ENCODE measurements around the gene TMEM123. TPM values are rescaled to one million over a fixed set of nuclear protein-coding genes. Genes with fewer than 3 reads are reported as not detected.

TMEM123 gene
- total and polyA plus RNA-seq, 2 of the 8 experiments (the other 6 are each of a cell fraction or from before 2014, with no cell fraction given): 75.5 to 80.1 TPM

- DNase-seq (ENCODE audit: low read depth in 1 of 2, low spot score in 2 of 2): no peak
- Histone ChIP-seq H2BK5ac (ENCODE audit: low read depth, low read length) (no peak overlapping the region), H2BK12ac (ENCODE audit: low read depth, low read length) (no peak overlapping the region), H2AFZ (ENCODE audit: low read length) (no peak overlapping the region), H3K18ac (ENCODE audit: extremely low read depth, low read length) (no peak overlapping the region), H3K9ac (replicated peaks in 1 of 4; ENCODE audit: extremely low read depth in 1 of 4, low read depth in 3 of 4, low read length in 3 of 4) (no peak overlapping the region), H3K14ac (ENCODE audit: insufficient read length) (no peak overlapping the region), H3K27ac (ENCODE audit: low read depth, low read length) (no peak overlapping the region), H3K9me3 (ENCODE audit: insufficient read depth in 2 of 2, low read depth in 1 of 2, low read length in 1 of 2) (no peaks in the 10 kb centered on the region), H3K23me2 (ENCODE audit: low read depth, low read length) (no peaks in the 10 kb centered on the region), H3K4ac (replicated peaks; ENCODE audit: insufficient read length, low read depth, low read length) (no peak overlapping the region), H3K4me3 (ENCODE audit: extremely low read depth in 1 of 4, insufficient read depth in 2 of 4, low read depth in 3 of 4, low read length in 4 of 4) (no peak overlapping the region), H3K4me2 (ENCODE audit: insufficient read depth in 1 of 2, low read depth in 2 of 2, low read length in 2 of 2) (no peak overlapping the region), H3K79me2 (ENCODE audit: control insufficient read depth in 1 of 2, insufficient read depth in 2 of 2, low read length in 2 of 2) (peaks cover 0 to 52% of the 10 kb centered on the region in 2 experiments; a peak in 3 of 4 replicates), H3K27me3 (replicated peaks in 1 of 4; ENCODE audit: control insufficient read depth in 3 of 4, extremely low read depth in 1 of 4, insufficient read depth in 3 of 4, low read length in 3 of 4) (no peaks in the 10 kb centered on the region), H4K8ac (ENCODE audit: extremely low read depth, insufficient read depth, low read length) (no peak overlapping the region), H3K56ac (replicated peaks; ENCODE audit: insufficient read length, low read depth, low read length) (no peak overlapping the region), H2AK5ac (ENCODE audit: low read depth, low read length) (no peak overlapping the region), H3K23ac (ENCODE audit: insufficient read length) (no peak overlapping the region), H3K36me3 (ENCODE audit: control insufficient read depth in 2 of 4, insufficient read depth in 4 of 4, low read length in 3 of 4) (no peaks in the 10 kb centered on the region; a peak in 1 of 8 replicates), H2BK120ac (replicated peaks; ENCODE audit: low read depth, low read length) (no peak overlapping the region), H2BK15ac (ENCODE audit: low read length) (no peak overlapping the region), H3K4me1 (replicated peaks in 1 of 4; ENCODE audit: control insufficient read depth in 3 of 4, insufficient read depth in 4 of 4, low read length in 3 of 4) (no peaks in the 10 kb centered on the region), H2BK20ac (ENCODE audit: low read length) (no peak overlapping the region), H4K91ac (replicated peaks; ENCODE audit: insufficient read length, low read length) (no peak overlapping the region), H3K79me1 (ENCODE audit: low read depth, low read length) (peaks cover 5% of the 10 kb centered on the region), H4K20me1 (replicated peaks in 1 of 2; ENCODE audit: control insufficient read depth in 1 of 2, insufficient read depth in 2 of 2, low read length in 2 of 2) (peaks cover 0 to 3% of the 10 kb centered on the region in 2 experiments), H4K5ac (ENCODE audit: insufficient read length, low read depth, low read length) (no peak overlapping the region)
- WGBS, 2 experiments (ENCODE audit: extremely low coverage in 1 of 2, insufficient coverage in 1 of 2, insufficient read length in 1 of 2, insufficient replicate concordance in 2 of 2, low coverage in 1 of 2, low lambda C conversion rate in 2 of 2, missing lambda C conversion rate in 1 of 2): 90% methylated on average over 2 of the region's 2 CpGs; no CpG with 5 or more reads in 1 of the 2 experiments
- FAIRE-seq: no peak
- ChIA-PET CTCF (ENCODE audit: partially characterized antibody) (interaction anchor here (1.1 to 2.2 kb wide), 3 partner anchors 8 to 24 kb away, joined by 3 to 11 read pairs (median 3); no protein-coding TSS in a partner anchor), POLR2A (ENCODE audit: partially characterized antibody) (no interaction called here)
- TF ChIP-seq HDAC6 (IDR thresholded peaks at IDR 0.05; ENCODE audit: low read depth, low read length) (no peak), MAX (IDR thresholded peaks at IDR 0.05) (no peak), TAF7 (optimal IDR thresholded peaks at IDR 0.05; ENCODE audit: borderline replicate concordance, low read depth, low read length) (no peak), TBP (IDR thresholded peaks at IDR 0.05; ENCODE audit: low read depth, low read length) (no peak), POLR2A (IDR thresholded peaks at IDR 0.05; ENCODE audit: control extremely low read depth in 1 of 2, low read depth in 2 of 2, low read length in 2 of 2) (no peak), BCL11A (IDR thresholded peaks at IDR 0.05; ENCODE audit: low read depth in 2 of 2, low read length in 2 of 2) (no peak), SP4 (IDR thresholded peaks at IDR 0.05; ENCODE audit: low read length) (no peak)
Measured at GRCh38 chr11:102414559-102414958, 38.0 kb downstream of the TMEM123 start.
